ENCODE results near the gene RYR3.

DNA sequence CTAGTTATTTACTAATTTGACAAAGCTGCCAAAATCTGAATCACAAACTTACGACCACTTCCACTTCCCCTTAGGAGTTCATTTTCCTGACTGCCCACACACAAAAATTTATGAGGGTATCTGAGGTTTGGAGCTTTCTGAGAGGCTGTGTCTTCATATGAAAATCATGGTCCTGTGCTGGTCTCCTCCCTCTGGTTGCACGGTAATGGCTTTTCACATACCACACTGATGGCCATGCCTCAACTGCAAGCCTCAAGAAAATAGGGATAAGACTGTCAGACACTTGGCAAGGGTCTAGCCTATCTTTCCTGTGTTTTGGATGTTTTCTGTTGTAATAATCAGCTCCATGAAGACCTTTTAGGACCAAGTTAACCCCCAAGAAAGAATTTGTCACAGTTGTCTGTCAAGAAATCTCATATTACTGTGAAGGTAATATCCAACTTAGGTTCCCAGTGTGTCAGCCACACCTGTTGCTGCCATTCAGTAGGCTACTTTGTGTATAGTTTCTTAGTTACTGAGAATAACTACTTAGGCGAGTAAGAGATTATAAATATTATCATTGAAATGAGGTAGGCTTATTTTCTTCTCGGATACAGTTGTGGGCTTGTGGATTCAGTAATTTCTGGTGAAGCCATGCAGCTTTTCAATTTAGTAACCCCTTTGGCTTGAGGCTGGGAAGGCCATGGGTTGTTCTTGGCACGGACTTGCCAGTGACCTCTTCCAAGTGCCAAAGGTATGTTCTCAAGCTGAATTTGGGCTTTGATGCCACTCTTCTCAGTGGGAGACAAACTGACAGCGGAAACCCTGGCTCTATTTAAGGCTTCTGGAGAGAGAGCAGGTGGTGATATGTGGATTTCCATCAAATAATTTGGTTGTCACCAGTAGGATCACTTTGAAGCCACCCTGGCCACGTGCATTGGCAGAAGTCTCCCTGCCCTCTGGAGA lies 101.1 kb downstream of the RYR3 start:
- TF ChIP-seq EZH2 (IDR thresholded peaks at IDR 0.05; ENCODE audit: insufficient read depth, low read length) (no peak), CTCF (IDR thresholded peaks at IDR 0.05; ENCODE audit: insufficient read depth, low read depth, low read length) (no peak)

Data from astrocyte (in vitro differentiated cells and primary cell).